ENCODE data around the gene SPTLC2.
"Not testable (repeated sequence)": the region's sequence is repeated elsewhere in the genome, so short reads cannot be mapped to it uniquely, and the experiment has no call there.

Gene SPTLC2, protein sequence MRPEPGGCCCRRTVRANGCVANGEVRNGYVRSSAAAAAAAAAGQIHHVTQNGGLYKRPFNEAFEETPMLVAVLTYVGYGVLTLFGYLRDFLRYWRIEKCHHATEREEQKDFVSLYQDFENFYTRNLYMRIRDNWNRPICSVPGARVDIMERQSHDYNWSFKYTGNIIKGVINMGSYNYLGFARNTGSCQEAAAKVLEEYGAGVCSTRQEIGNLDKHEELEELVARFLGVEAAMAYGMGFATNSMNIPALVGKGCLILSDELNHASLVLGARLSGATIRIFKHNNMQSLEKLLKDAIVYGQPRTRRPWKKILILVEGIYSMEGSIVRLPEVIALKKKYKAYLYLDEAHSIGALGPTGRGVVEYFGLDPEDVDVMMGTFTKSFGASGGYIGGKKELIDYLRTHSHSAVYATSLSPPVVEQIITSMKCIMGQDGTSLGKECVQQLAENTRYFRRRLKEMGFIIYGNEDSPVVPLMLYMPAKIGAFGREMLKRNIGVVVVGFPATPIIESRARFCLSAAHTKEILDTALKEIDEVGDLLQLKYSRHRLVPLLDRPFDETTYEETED

DNA sequence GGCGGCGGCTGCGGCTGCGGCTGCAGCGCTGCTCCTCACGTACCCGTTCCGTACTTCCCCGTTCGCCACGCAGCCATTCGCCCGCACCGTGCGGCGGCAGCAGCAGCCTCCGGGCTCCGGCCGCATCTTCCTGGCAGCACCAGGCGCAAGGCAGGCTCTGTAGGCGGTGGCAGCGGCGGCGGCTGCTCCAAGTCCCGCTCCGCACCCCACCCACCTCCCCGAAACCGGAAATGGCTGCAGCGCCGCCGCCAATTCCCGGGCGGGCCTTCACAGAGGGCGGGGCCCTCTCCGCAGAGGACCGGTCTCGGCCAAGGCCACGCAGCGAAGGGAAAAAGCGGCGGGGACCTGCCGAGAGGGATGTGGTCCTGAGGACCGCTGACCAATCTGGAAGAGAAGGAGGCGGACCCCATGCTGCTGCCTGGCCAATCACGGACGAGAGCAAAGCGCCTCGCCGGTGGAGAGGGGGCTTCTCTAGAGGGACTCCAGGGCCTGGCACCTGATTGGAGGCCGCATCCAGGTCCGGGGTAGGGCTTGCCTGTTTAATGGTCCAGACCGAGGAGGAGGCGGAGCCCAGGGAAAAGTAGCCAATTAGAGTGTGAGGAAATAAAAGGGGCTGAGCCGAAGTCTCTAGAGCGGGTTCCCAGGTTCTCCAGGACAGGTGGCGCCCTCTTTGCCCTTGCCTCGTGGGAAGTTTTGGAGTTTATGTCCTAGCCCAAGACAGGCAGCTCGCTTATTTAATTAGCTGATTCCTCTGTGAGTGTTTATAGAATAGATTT is at the start of gene SPTLC2:
Gene SPTLC2, minus strand, starts transcription at position 184 of the 776 bp plus-strand sequence. Its CDS starts 58 bp downstream, at position 126.
- DNase-seq: peak; percentile 98

DNA sequence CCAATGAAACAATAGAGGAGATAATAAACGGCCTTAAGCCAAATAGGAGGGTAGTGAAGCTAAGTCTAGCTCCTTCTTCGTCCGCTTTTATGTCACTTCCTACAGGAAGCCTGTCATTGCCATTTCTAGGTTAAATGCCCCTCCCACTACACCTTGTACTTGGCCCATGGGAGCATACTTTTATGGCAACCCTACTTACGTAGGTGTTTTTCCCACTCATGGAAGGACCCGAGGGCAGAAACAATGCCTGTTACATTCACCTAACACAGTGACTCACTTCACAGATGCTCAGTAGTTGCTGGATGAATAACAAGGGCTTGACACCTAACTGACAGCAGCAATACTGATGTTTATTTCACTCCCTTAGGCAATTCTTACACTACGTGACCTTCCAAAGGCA is 46.9 kb upstream of the SPTLC2 start:
- DNase-seq: no peak

DNA sequence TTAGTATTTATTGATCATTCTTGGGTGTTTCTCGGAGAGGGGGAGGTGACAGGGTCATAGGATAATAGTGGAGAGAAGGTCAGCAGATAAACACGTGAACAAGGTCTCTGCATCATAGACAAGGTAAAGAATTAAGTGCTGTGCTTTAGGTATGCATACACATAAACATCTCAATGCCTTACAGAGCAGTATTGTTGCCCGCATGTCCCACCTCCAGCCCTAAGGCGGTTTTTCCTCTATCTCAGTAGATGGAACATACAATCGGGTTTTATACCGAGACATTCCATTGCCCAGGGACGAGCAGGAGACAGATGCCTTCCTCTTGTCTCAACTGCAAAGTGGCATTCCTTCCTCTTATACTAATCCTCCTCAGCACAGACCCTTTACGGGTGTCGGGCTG is 45.1 kb upstream of the SPTLC2 start:
- not testable (repeated sequence) for DNase-seq

DNA sequence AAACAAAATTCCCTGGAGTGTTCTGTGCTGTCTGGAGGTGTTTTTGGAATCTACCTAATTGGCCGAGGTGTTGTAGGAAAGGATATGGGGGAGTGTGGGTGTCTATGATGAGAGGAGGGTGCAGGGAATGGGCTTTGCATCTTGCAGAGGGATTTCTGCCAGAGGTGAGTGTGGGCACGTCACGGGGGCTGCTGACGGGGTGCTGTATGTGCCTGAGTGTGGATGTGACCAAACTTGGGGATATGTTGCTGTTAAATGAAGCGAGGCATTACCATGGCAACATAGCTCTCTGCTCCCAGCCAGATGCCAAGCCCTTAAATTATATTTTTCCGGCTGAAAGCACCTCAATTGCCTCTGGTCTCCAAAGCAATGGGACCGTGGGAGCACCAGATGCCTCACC is 44.3 kb upstream of the SPTLC2 start:
- DNase-seq: no peak

DNA sequence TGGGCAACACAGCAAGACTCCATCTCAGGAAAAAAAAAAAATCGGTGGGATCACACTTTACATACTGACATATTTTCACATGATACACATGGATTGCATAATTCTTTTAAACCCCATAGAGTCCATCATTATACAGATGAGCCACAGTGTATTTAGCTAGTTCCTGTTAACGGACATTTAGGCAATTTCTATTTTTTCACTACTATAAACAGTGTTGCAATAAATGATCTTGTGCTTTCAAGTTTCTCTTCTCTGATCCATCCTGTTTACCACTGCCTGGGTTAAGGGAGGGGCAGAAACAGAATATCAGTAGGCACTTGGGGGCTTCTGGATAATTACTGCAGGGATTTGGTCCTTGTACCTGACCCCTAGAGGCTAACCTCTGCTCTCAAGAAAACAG is 43.4 kb upstream of the SPTLC2 start:
- DNase-seq: no peak

DNA sequence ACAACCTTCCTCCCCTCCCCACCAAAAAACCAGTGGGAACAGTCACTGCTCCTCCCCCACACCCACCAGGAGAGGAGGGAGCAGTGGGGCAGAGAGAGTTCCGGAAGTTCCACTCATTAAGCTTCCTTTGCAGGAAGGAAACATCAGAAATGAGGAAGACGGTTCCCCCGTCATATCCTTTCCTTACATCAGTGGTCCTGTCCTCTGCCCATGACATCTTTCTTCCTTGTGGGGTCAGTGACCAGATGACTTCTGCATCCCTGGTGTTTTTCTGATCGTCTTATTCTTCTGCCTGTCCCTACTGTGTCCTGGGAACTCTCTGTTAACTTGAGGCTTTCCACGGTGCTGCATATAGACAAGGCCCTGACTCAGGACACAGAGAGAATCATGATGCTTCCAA is 40.8 kb upstream of the SPTLC2 start:
- DNase-seq: no peak

DNA sequence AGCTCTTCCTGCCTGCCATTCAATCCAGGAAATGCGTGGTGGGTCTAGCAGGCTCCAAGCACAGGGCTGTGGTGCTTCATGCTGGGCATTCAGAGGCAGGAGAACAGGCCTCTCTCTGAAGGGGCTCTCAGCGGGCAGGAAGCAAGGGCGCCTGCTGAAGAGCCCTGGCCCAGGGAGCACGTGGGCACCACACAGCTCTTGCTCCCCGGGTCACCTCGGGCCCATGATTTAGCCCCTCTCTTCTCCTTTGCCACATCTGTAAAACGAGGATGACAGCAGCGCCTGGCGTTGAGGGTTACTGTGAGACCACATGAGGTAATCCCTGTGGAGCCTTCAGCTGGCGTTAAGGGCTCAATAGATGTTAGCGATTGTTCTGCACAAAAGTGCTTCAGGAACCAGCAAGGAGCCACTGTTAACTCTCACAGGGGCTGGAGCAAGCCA is 37.6 kb upstream of the SPTLC2 start:
- no peak for DNase-seq

DNA sequence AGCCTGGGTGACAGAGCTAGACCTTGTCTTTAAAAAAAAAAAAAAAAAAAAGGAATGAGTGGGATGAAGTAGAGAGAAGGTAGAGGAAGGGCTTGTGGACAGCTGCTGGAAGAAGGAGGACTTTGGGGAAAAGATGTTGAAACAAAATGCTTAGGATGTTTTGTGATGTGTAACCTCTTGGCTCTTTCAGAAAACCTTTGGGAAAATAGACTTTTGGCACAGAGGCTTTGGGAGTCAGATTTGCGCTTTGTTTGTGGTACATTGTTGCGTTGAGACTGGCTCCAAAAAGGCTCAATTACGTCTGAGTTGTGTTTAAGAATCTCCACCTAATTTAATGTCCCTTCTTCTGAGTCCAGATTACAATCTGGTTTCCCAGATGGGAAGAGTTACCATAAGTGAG is 32.9 kb upstream of the SPTLC2 start:
- DNase-seq: no peak

DNA sequence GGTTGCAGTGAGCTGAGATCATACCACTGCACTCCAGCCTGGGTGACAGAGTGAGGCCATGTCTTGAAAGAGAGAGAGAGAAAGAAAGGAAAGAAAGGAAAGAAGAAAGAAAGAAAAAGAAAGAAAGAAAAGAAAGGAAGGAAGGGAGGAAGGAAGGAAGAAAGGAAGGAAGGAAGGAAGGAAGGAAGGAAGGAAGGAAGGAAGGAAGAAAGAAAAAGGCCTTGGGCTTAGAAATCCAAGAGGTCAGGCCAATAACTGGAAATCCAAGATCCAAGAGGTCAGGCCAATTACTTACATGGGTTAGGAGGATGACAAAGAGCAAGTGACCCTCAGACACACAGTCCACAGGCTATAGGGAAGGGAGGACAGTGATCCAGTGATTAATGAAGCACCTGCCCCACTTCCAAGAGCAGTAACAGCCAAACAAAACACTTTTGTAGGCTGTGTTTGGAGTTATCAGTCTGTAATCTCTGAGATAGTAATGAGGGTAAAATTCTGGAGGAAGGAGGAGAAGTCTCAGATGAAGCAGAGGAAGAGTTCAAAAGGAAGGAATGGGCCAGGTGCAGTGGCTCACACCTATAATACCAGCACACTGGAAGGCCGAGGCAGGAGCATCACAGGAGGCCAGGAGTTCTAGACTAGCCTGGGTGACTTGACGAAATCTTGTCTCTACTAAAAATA is 32.2 kb upstream of the SPTLC2 start:
- no peak for DNase-seq

DNA sequence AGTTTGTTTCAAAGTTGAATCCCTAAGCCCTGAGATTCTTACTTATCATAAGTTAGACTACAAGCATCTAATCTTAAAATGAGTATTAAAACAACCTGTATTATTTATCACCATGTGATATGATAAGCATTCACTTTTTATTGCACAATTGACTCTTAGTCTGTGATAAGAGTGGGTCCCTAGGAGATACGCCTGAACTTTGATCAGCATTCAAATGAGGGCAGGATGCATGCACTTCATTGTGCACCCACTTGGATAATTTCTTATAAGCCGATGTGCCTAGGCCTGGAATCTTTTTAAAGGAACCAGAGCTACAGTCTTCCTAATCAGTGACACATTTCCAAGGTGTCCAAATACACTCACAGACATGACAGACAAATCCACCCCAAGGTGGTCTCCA is 31.4 kb upstream of the SPTLC2 start:
- DNase-seq: no peak

DNA sequence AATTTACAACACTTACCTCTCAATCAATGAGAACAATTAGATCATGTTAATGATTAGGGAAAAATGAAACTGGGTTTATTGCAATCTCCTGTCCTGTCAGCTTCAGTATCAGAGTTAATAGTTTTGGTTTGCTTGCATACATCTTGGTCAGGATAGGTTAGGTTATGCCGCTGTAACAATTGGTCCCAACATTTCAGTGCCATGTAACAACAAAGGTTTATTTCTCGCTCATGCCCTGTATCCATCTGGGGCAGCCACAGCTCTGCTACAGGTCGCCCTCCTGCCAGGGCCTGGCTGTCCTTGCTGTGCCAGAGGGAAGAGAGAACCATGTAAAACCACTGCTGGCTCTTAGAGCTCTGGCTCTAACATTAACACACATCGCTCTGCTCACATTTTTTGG is 30.5 kb upstream of the SPTLC2 start:
- DNase-seq: no peak

DNA sequence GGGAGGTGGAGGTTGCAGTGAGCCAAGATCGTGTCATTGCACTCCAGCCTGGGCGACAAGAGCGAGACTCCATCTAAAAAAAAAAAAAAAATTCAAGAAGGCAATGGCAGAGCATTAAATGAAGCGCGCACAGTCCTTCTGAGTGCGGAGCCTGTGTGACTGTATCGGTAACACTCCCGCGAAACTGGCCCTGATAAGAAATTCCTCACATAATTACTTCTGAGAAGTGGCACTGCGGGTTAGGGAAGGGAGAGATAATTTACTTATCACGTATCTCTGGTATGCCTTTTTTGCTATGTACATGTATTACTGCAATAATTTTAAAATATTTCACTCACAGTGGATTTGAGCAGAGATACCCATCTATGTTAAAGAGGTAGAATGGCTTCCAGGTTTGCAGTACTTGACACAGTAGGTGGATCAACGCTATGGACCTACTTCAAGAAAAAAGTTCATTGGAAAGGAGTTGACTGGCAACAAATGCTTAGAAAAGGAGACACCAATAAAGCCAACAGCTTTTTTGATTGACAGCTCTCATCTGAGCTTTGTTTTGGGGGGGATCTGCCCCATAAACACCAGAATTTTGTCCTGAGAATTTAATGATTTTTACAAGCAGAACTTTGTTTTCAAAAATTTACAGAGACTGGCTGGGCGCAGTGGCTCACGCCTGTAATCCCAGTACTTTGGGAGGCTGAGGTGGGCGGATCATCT is 29.2 kb upstream of the SPTLC2 start:
- no peak for DNase-seq

DNA sequence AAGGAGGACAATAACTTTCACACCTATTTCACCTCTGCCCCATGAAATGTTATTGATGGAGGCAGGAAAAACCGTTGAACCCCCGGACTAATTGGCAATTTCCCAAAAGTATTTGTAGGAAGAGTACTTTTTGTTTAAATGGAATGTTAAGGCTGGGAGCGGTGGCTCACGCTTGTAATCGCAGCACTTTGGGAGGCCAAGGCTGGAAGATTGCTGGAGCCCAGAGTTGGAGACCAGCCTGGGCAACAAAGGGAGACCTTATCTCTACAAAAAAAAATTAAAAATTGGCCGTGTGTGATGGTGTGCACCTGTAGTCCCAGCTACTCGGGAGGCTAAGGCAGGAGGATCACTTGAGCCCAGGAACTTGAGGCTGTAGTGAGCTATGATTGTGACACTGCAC is 26.0 kb upstream of the SPTLC2 start:
- DNase-seq: no peak

DNA sequence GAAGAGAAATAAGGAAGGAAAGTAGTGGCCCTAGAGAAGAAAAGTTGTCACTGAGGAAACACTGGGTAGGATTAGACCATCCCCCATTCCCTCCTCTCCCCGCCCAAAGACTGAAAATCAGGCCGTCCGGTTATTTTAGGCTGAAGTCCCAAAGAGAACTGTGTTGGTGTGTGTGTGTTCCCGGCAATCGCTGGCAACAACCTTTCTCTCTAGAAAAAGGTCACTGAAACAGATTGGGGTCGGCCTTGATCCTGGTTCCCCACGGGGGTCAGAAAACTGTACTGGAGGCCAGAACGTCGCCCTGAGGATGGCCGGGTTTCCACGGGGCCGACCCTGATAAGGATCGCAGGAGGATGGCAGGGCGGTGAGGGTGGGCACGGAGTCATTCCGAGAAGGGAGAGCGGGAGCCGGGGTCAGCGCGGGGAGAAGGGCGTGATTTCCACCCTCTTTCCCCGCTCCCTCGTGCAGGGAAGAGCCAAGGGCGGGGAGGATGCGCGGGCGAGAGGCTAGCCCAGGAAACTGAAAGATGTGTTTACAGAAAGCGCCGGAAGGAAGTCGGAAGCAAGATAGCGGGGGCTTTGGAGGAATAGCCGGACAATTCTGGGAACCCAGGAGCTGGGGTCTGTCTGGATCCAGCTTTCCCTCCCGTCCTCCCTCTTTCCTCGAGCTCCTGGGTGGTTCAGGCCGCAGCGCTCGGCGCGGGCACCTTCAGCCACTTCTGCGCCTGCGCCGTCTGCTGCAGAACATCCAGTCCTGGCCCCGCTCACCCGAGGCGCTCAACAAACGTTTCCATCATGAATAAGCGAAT is 25.3 kb upstream of the SPTLC2 start:
- peak; percentile 67 for DNase-seq

DNA sequence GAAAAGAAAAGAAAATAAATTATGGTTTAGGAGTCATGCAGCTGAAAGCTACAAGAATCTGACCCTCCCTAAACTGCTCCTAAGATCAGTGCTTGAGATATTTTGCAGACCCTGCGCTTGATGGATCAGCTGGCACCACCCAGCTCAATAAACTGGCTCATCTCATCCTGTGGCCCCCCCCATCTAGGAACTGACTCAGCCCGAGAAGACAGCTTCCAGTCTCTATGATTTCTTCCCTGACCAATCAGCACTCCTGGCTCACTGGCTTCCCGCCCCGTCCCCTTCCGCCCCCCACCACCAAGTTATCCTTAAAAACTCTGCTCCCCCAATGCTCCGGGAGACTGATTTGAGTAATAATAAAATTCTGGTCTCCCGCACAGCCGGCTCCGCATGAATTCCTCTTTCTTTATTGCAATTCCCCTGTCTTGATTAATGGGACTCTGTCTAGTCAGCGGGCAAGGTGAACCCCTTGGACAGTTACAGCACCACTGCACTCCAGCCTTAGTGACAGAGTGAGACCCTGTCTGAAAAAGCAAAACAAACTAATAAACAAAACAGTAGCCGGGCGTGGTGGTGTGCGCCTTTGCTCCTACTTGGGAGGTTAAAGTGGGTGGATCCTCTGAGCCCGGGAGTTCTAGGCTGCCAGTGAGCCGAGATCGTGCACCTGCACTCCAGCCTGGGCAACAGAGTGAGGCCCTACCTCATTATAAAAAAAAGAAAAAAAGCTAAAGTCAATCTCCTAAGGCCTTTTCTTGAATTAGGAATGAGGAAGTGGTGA is 24.5 kb upstream of the SPTLC2 start:
- DNase-seq: no peak

DNA sequence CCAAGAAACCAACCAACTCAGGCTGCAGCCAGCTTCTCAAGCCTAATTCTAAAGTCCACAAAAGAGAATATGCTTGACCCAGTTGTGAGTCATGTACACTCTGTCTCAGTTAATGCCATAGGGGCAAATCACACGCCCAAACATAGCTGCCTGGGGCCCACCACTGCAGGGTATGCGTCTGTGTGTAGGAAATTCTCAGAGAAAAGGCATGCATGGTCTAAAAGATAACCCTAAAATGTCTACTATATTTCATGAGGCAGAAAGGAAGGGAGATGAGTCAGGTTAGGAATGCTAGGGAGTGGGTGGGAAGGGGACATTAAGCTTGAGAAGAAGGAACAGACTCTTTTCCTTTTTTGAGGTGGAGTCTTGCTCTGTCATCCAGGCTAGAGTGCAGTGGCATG is 22.3 kb upstream of the SPTLC2 start:
- DNase-seq: no peak

DNA sequence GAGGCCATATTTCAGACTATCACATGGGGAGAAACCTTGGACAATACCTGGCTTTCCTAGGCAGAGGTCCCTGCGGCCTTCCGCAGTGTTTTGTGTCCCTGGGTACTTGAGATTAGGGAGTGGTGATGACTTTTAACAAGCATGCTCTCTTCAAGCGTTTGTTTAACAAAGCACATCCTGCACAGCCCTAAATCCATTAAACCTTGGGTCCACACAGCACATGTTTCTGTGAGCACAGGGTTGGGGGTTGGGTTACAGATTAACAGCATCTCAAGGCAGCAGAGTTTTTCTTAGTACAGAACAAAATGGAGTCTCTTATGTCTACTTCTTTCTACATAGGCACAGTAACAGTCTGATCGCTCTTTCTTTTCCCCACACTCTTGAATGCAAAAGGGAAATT is 19.4 kb upstream of the SPTLC2 start:
- DNase-seq: not testable (repeated sequence)

DNA sequence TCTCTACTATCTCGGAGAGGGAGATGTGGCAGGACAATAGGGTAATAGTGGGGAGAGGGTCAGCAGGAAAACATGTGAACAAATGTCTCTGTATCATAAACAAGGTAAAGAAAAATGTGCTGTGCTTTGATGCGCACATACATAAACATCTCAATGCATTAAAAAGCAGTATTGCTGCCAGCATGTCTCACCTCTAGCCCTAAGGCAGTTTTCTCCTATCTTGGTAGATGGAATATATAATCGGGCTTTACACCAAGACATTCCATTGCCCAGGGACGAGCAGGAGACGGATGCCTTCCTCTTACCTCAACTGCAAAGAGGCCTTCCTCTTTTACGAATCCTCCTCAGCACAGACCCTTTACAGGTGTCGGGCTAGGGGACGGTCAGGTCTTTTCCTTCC is 19.0 kb upstream of the SPTLC2 start:
- DNase-seq: not testable (repeated sequence)

DNA sequence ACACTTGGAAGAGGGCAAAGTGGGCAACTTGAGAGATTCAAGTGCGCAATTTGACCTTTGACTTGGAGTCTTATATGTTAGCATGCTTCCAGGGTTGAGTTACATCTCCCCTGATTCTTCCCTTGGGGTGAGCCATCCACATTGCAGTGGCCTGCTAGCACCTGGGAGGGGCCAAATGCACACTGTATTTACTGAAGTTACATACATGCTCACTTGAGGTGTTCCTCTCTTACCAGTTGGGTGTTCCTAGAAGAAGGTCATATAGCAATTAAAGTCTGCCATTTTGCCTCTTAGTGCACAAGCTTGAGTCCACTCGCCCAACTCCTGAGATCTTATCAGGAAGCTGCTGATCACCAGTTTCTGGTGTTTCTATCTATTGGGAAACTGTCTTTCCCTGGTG is 13.7 kb upstream of the SPTLC2 start:
- DNase-seq: no peak

DNA sequence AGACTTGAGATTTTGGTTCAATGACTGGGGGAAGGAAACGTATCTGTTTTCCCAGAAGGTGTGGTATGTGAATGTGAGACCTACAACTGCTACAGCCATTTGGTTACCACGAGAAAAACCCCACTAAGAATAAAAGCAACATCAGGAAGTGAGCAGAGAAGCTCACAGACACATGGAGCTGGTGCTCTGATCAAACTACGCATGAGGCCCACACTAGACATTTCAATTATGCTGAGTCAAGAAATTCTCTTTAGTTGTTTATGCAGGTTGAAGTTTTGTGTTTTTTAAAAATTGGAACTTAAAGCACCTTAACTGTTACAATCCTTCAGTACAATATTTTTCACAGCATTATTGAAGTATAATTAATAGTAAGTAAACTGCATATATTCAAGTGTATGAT is 8.9 kb upstream of the SPTLC2 start:
- no peak for DNase-seq

DNA sequence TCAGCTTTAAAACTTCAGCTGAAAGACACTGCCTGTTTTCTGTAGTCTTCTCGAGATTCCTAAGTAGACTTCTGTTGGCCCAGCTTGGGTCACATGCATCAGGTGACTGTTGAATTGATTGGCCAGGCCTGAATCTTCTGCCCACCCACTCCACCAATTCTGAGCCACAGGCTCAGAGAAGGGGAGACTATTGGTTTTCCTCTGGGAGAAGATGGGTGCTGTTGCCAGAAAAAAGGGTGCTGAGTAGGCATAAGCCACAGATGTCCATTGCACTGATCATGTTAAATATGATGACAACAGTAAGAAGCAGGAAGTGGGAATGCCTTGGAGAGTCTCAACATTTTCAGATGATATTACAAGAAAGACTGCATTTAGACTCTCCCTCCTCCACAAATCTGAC is 6.8 kb upstream of the SPTLC2 start:
- no peak for DNase-seq
